Activated CD4-positive, alpha-beta T cell treated with anti-CD3 and anti-CD28 coated beads, Interleukin-2, amount 50 U/mL, for 16 hours (primary cell): ENCODE measurements around the gene EYA4.
"Not testable (repeated sequence)": the region's sequence is repeated elsewhere in the genome, so short reads cannot be mapped to it uniquely, and the experiment has no call there.

ENCODE experiments used
- DNase-seq: peaks from one replicate; pipeline ENCODE4 v3.0.0-alpha.2; 2020

EYA4 gene

GRCh38 chr6:133359256-133359655, 118.1 kb downstream of the EYA4 start:
- no peak for DNase-seq

- no peak for DNase-seq
Observed at GRCh38 chr6:133359760-133360159, 118.6 kb downstream of the EYA4 start.

- DNase-seq, result no peak
Observed at GRCh38 chr6:133360194-133360593, 119.0 kb downstream of the EYA4 start.

- no peak for DNase-seq
Observed at GRCh38 chr6:133362813-133363212, 121.7 kb downstream of the EYA4 start.

GRCh38 chr6:133368664-133369063, 127.5 kb downstream of the EYA4 start:
- DNase-seq, result no peak

DNA sequence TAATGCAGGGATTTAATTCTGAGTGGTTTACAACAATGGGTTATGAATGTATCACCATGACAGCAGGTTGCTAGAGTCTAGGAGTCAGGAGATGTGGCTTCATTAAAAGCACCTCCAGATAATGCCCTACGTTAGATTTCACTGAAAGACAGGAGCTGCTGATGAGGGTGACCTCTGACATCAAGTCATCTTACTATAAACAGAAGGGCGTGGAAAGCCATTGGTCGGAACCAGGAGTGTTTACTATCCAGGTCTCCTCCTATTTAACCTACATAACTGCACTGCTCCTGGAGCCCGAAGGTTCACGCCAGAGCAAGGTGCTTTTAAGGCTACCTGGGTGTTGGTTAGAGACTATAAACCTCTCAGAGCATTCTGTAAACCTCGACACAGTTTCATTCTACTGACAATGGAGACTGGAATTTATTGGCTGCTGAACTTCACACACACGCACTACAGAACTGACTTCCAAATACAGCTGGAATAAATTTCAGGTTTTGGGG, 128.7 kb downstream of the EYA4 start:
- DNase-seq, result no peak

- DNase-seq, result no peak
Observed at GRCh38 chr6:133376743-133377142, 135.6 kb downstream of the EYA4 start.

DNA sequence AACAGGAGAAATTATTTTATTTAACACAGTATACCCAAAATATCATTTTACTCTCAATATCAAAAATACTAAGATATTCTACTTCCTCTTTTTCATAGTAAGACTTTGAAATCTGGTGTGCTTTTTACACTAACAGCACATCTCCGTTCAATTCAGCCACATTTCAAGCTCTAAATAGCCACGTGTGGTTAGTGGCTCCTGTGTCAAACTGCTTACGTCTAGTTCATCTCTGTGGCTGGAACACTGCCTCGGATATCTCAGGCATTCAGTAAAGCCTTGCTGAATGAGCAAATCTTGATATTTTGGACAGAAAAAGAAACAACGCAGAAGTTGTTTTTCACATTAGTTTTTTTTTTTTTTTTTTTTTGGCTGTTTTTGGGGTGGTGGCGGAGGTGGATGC, 136.1 kb downstream of the EYA4 start:
- no peak for DNase-seq

DNA sequence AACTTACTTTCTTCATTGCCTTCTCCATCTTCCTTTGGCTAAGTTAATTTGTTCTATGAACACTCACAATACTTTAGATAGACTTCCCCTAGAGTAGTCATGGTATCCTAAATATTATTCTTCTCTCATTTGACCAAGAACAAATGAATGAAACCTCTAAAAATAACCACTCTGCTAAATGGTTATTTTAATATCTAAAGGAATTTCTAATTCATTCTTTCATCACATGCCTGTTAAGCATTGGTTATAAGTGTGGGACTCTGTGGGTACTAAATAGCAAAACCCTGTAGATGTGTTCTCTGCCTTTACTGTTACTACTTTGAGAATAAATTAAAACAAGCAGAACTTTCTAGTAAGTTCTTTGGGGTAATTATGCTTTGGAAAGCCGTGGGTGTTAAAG, 138.9 kb downstream of the EYA4 start:
- DNase-seq, result no peak

DNA sequence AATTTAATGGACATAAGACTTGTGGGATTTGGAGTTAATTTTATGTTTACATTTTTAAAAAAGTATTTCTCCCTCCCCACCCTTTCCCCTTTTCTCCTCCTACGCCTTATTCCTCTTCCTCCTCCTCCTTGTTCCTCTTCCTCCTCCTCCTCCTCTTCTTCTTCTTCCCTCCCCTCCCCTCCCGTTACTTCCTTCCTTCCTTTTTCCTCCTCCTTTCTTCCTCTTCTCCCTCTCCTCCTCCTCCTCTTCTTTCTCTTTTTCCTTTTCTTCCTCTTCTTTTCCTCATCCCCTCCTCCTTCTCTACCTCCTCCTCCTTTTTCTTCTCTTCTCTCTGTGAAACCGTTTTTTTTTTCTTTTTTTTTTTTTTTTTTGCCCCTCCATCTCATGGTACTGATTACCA, 139.6 kb downstream of the EYA4 start:
- DNase-seq, result no peak

- DNase-seq, result no peak
Observed at GRCh38 chr6:133388731-133389130, 147.6 kb downstream of the EYA4 start.

DNA sequence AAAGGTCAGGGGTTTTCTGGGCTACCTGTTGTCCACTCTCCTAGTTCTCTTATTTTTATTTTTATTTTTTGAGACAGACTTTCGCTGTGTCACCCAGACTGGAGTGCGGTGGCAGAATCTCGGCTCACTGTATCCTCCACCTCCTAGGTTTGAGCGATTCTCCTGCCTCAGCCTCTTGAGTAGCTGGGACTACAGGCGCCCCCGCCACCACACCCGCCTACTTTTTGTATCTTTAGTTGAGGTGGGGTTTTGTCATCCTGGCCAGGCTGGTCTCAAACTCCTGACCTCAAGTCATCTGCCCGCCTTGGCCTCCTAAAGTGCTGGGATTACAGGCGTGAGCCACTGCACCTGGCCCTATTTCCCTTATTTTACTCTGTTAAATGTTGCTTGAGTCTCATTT, 149.0 kb downstream of the EYA4 start:
- DNase-seq, result no peak

DNA sequence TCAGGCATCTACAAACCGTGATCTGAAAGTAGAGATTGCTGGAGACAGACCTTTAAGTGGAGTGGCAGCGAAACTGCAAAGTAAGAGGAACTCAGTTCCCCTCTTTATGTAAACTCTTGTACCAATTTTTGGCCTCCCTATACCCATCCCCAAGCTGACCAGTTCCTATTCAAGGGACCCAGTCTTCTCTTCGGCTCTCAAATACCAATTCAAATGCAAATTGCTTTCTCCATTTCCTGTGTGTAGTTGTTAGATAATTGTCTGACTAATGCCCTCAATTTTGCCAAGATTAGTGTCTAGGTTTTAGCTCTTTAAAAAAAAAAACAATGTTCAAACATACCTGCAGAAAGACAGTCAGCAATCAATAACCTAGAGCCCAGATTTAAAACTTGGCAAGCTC, 150.9 kb downstream of the EYA4 start:
- DNase-seq, result no peak

- no peak for DNase-seq
Observed at GRCh38 chr6:133392641-133393040, 151.5 kb downstream of the EYA4 start.

DNA sequence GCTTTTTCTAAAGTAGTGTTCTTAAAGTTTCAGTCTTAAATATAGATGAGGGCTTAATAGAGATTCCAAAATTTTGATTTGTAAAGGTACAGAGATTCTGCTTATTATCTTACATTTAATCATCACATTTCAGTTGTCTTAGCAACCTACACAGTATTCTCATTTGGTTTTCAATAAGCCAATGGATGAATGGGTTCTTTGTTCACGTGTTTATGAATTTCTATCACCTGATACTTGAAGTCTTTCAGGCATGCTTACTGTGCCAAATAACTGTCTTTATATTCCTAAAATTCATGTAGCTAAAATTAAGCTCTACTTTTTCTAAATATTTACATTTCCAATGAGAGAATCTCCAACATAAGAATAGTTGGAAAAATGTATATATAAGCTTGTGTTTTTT, 152.7 kb downstream of the EYA4 start:
- no peak for DNase-seq

DNA sequence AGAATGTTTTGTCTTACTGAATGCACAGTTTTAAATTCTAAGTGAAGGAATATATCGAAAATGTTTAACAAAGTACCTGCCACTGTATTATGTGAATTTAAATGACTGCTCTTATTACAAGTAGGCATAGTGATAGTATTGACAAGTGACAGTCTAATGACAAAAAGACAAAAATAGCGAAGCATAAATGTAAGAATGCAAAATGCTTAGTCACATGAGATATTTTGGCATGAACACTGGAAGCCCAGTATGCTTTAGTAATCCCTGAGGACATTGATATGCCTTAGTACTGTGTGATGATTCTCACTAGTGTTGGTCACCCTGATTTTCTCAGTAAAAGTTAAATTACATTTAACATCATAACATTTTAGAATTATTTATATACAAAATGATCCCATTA, 153.5 kb downstream of the EYA4 start:
- DNase-seq, result no peak

DNA sequence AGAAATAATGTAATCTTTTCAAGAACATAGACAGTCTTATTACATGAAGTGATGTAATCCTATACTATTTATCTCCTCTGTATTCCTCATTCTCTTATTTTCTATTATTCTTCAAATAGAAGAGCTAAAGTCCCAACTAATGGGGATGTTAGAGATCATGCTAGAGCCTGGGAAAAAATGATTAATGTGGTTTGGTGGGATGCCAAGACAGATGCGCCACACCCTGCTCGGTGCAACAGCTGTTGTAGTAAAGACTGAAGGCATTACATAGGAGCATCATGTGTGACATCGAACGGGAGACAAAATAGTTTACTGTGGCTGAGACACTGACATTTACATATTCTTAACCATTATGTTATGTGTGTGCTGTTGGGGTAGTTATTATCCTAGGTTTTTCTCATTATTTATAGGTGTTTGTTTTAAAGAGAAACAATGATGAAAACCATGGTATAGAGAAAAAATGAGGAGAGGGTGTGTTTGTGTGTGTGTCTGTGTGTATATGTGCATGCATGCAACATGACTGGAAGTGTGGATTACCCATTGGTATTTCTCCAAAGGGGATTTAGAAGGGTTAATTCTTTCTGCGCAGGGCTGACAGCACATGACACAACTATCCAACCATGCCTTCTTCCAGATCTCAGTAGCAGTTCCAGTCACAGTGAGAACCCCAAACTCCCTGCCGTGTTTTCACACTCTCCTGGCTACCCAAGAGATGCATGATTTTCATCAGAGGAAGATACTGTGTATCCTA, 155.3 kb downstream of the EYA4 start:
- DNase-seq, result no peak

GRCh38 chr6:133396984-133397348, 155.8 kb downstream of the EYA4 start:
- DNase-seq, result no peak

DNA sequence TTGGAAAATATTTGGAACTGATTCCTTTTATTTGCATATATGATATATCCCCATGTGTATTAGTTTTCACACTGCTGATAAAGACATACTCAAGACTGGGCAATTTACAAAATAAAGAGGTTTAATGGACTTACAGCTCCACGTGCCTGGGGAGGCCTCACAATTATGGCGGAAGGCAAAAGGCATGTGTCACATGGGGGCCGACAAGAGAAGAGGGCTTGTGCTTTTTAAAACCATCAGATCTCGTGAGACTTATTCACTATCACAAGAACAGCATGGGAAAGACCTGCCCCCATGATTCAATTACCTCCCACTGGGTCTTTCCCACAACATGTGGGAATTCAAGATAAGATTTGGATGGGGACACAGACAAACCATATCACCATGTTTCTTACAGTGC, 156.4 kb downstream of the EYA4 start:
- DNase-seq, result not testable (repeated sequence)

- no peak for DNase-seq
Observed at GRCh38 chr6:133399426-133399825, 158.3 kb downstream of the EYA4 start.

GRCh38 chr6:133404151-133404550, 163.0 kb downstream of the EYA4 start:
- no peak for DNase-seq

- DNase-seq, result no peak
Observed at GRCh38 chr6:133404728-133405127, 163.6 kb downstream of the EYA4 start.

- DNase-seq, result no peak
Observed at GRCh38 chr6:133407320-133408100, 166.4 kb downstream of the EYA4 start.

DNA sequence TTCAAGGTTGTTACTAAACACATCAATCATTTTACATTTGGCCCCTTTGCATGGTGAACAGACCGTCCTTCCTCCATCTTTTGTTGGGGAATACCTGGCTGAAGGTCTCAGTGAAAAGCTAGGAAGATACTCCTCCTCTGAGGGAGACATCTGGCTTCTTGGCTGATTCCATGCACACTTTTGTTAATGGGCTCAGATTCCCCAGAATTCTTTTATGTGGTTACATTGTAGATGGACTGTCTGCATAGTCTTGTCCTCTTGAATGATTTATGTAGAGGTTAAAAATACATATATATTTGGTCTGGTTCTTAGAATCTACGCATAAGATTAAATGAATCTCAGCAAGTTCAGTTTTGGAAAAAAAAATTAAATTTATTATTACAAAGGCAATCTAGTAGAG, 167.0 kb downstream of the EYA4 start:
- no peak for DNase-seq
